Activated naive CD4-positive, alpha-beta T cell treated with anti-CD3 and anti-CD28 coated beads, Interleukin-2, amount 50 U/mL, for 24 hours (primary cell): Measurements from ENCODE around the gene ACSM5.
"Not testable (repeated sequence)": the region's sequence is repeated elsewhere in the genome, so short reads cannot be mapped to it uniquely, and the experiment has no call there.

Experiments used
- H3K27ac Mint-ChIP-seq: one replicate; pipeline ENCODE4 v1.8.0; 2021; ENCODE audit warnings: mild to moderate bottlenecking, mixed read lengths
- H3K27me3 Mint-ChIP-seq: one replicate; pipeline ENCODE4 v1.8.0; 2021; ENCODE audit warnings: mixed read lengths
- H3K36me3 Mint-ChIP-seq: one replicate; pipeline ENCODE4 v1.8.0; 2021; ENCODE audit warnings: mixed read lengths
- H3K4me1 Mint-ChIP-seq: one replicate; pipeline ENCODE4 v1.8.0; 2021; ENCODE audit warnings: mixed read lengths
- H3K4me3 Mint-ChIP-seq: one replicate; pipeline ENCODE4 v1.8.0; 2021; ENCODE audit warnings: mild to moderate bottlenecking, mixed read lengths
- H3K9me3 Mint-ChIP-seq: one replicate; pipeline ENCODE4 v1.8.0; 2021; ENCODE audit warnings: mixed read lengths

ACSM5 gene

DNA sequence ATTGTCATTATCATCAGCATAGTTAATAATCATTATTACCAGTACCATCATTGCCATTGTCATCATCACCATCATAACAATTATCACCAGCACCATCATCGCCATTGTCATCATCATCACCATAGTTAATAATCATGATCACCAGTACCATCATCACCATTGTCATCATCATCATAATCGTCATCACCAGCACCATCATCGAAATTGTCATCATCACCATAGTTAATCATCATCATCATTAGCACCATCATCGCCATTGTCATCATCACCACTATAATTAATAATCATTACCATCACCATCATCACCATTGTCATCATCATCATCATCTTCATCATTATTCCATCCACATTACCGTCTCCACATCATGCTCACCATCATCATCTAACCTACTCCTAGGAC lies 18.3 kb upstream of the ACSM5 start:
- Mint-ChIP-seq H3K9me3 (no peaks in the 10 kb centered on the region), H3K27ac (no peak overlapping the region), H3K36me3 (no peaks in the 10 kb centered on the region), H3K27me3 (peaks cover 11% of the 10 kb centered on the region), H3K4me1 (no peaks in the 10 kb centered on the region), H3K4me3 (no peak overlapping the region)

- Mint-ChIP-seq H3K4me3 (no peak overlapping the region), H3K36me3 (no peaks in the 10 kb centered on the region)
Measured at GRCh38 chr16:20393801-20394577, 15.3 kb upstream of the ACSM5 start.

GRCh38 chr16:20395946-20396345 lies 13.4 kb upstream of the ACSM5 start:
- Mint-ChIP-seq H3K9me3 (no peaks in the 10 kb centered on the region), H3K27me3 (no peaks in the 10 kb centered on the region), H3K4me3 (no peak overlapping the region), H3K27ac (no peak overlapping the region), H3K36me3 (no peaks in the 10 kb centered on the region), H3K4me1 (no peaks in the 10 kb centered on the region)

More at GRCh38 chr16:20393801-20394577, 15.3 kb upstream of the ACSM5 start:
- Mint-ChIP-seq H3K4me1 (no peaks in the 10 kb centered on the region), H3K9me3 (no peaks in the 10 kb centered on the region), H3K27ac (no peak overlapping the region), H3K27me3 (no peaks in the 10 kb centered on the region)

DNA sequence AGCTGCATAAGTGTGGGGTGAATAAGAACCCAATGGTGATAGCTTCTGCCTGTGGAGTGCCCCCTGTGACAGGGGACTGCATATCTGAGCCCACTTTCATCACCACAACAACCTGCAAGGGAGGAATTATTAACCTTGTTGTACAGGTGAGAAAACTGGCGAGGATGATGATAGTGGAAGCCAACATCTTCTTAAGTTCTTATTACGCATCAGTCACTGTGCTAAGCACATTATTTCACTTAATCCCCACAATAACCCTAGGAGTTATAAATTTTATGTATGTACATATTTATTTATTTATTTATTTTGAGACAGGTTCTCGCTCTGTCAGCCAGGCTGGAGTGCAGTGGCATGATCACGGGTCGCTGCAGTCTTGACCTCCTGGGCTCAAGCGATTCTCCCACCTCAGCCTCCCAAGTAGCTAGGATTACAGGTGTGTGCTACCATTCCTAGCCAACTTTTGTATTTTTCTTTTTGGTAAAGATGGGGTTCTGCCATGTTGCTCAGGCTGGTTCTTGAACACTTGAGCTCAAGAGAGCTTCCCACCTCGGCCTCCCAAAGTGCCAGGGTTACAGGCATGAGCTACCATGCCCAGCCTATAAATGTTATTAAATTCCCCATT lies 12.4 kb upstream of the ACSM5 start:
- H3K27ac Mint-ChIP-seq = no peak overlapping the region
- no peaks in the 10 kb centered on the region for H3K36me3 Mint-ChIP-seq
- no peaks in the 10 kb centered on the region for H3K27me3 Mint-ChIP-seq
- no peaks in the 10 kb centered on the region for H3K4me1 Mint-ChIP-seq
- H3K9me3 Mint-ChIP-seq = no peaks in the 10 kb centered on the region
- no peak overlapping the region for H3K4me3 Mint-ChIP-seq

- H3K4me1 Mint-ChIP-seq = no peaks in the 10 kb centered on the region
- no peaks in the 10 kb centered on the region for H3K9me3 Mint-ChIP-seq
- no peak overlapping the region for H3K4me3 Mint-ChIP-seq
- no peaks in the 10 kb centered on the region for H3K27me3 Mint-ChIP-seq
- H3K36me3 Mint-ChIP-seq = no peaks in the 10 kb centered on the region
- no peak overlapping the region for H3K27ac Mint-ChIP-seq
Measured at GRCh38 chr16:20397468-20398074, 11.8 kb upstream of the ACSM5 start.

DNA sequence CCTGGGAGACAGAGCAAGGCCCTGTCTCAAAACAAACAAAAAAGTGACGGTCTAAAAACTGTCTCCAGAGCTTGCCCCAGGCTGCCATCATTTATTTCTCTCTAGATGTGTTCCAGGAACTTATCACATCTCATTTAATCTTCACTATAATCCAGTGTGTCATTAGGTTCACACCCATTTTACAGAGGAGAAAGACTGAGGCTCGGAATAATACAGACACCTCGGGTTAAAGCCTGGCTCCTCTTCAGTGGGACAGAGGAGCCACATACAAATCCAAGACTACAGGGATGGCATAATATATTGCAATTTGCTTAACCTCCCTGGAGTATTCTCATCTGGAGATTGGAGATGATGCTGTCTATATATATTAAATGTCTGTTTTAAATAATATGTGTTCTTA lies 10.7 kb upstream of the ACSM5 start:
- no peaks in the 10 kb centered on the region for H3K9me3 Mint-ChIP-seq
- H3K4me1 Mint-ChIP-seq = no peaks in the 10 kb centered on the region
- H3K4me3 Mint-ChIP-seq = no peak overlapping the region
- H3K27me3 Mint-ChIP-seq = no peaks in the 10 kb centered on the region
- H3K27ac Mint-ChIP-seq = no peak overlapping the region
- H3K36me3 Mint-ChIP-seq = no peaks in the 10 kb centered on the region

GRCh38 chr16:20399185-20399584 lies 10.1 kb upstream of the ACSM5 start:
- Mint-ChIP-seq H3K9me3 (no peaks in the 10 kb centered on the region), H3K36me3 (no peaks in the 10 kb centered on the region), H3K27ac (no peak overlapping the region), H3K4me3 (no peak overlapping the region), H3K27me3 (no peaks in the 10 kb centered on the region), H3K4me1 (no peaks in the 10 kb centered on the region)

DNA sequence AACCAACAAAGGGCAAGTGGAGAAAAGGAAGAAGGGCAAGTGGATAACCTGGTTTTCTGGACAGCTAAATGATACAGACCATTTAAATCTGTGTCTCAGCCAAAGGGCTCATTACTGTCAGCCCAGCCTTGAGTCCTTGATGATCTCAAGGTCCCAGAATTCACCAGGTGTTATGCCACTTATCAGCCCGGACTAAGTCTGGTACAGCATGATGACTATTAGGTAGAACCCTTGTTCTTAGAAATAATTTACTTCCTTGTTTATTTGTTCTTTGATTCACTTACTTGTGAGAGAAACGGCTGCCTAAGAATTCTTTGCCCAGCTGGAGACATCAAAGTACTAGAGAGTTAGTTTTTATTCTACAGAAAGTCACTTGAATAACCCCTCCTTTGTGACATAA lies 8.3 kb upstream of the ACSM5 start:
- H3K9me3 Mint-ChIP-seq = no peaks in the 10 kb centered on the region
- H3K4me1 Mint-ChIP-seq = no peaks in the 10 kb centered on the region
- no peak overlapping the region for H3K4me3 Mint-ChIP-seq
- H3K27me3 Mint-ChIP-seq = no peaks in the 10 kb centered on the region
- H3K27ac Mint-ChIP-seq = no peak overlapping the region
- H3K36me3 Mint-ChIP-seq = no peaks in the 10 kb centered on the region

DNA sequence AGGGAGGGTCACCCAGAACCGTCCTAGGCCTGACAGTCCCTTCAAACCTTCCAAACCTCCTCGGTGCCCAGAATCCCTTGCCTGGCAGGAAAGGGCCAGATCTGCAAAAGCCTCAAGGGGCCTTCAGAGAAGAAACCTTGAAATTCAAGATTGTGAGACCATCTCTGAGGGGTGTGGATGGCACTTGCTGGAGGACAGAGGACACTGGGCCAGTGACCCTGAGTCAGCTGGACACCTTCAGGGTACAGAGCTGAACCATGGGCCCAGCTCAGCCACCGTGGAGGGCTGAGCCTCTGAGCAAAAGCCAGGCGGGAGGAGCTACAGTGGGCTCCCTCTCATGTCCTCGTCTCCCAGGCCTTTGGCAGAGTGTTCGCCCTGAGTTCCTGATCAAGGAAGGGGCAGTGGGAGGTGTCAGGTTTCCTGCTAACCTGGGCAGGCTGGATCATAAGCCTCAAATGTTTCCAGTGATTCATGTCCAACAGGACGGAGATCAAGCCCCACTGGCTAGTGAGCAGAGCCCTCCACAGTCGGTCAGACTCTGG lies 7.8 kb upstream of the ACSM5 start:
- Mint-ChIP-seq H3K36me3 (no peaks in the 10 kb centered on the region), H3K27ac (no peak overlapping the region), H3K4me1 (no peaks in the 10 kb centered on the region), H3K27me3 (no peaks in the 10 kb centered on the region), H3K4me3 (no peak overlapping the region), H3K9me3 (no peaks in the 10 kb centered on the region)

DNA sequence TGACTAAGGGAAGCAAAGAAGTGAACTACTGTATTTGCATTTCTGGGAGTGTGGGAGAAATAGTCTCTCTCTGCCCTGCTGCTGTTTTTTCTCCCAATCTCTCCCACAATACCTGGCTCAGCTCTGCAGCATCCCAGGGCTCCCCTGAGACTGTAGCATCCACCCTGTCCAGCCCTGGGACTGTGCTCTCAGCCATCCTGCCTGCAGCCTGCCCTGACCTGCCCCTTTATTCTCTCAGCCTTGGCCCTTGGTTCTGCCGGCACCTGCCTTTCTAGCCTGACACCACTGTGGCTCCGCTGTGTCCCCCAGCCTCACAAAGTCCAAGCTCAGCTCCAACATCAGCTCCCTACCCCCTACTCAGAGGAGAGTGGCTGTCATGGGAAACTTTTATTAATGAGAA lies 6.7 kb upstream of the ACSM5 start:
- H3K4me1 Mint-ChIP-seq = no peaks in the 10 kb centered on the region
- H3K27me3 Mint-ChIP-seq = no peaks in the 10 kb centered on the region
- no peaks in the 10 kb centered on the region for H3K9me3 Mint-ChIP-seq

GRCh38 chr16:20404637-20405036 lies 4.7 kb upstream of the ACSM5 start, which contains the start of gene PDILT:
Gene PDILT (minus strand): TSS chr16:20404737. CDS start chr16:20399300, 5,437 bp downstream.
- Mint-ChIP-seq H3K27ac (no peak within 1 kb of the TSS), H3K4me3 (no peak within 1 kb of the TSS), H3K4me1 (no peaks in the 10 kb centered on the region), H3K27me3 (no peaks in the 10 kb centered on the region), H3K36me3 (no peaks in the 10 kb centered on the region), H3K9me3 (no peaks in the 10 kb centered on the region)

More for the DNA sequence above, 6.7 kb upstream of the ACSM5 start:
- Mint-ChIP-seq H3K27ac (no peak overlapping the region), H3K4me3 (no peak overlapping the region), H3K36me3 (no peaks in the 10 kb centered on the region)

- Mint-ChIP-seq H3K36me3 (no peaks in the 10 kb centered on the region), H3K9me3 (no peaks in the 10 kb centered on the region), H3K27ac (no peak overlapping the region), H3K4me1 (no peaks in the 10 kb centered on the region), H3K4me3 (no peak overlapping the region), H3K27me3 (peaks cover 9% of the 10 kb centered on the region)
Measured at GRCh38 chr16:20410121-20410723, 888 bp downstream of the ACSM5 start.

DNA sequence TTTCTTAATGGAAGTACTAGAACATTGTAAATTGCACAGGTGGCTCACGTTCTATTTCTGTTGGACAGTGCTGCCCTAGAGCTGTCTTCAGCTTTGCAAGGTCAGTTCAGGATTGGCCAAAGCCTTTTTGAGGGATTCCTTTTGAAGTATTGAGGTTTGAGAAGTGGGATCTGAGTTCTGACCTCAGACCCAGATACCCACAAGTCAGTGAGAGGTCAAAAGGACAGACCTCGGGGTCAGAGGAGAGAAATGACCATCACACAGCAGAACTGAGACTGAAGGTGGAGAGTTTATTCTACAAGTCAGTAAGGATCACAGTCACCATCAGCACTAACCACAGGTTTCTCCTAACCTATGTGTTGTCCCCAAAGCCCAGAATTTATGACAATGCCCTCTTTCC lies 1.7 kb downstream of the ACSM5 start:
- no peaks in the 10 kb centered on the region for H3K36me3 Mint-ChIP-seq

DNA sequence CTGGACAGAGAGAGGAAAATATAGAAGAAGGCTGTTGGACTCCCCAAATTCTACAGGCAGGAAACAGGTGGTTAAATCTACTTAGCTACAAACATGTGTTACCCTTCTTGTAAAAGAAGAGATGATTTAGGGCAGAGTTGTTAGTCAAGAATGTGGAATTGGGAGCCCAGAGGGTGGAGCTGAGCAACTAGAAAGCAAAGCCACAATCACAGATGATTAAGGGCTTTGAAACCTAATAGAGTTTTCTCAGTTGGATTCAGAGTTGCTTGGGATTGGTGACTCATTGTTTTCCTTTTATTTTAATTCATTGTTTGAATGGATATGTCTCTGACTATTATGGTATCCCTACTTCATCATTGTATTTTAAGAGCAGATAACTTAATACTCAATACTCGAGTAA lies 6.2 kb downstream of the ACSM5 start:
- Mint-ChIP-seq H3K4me1 (no peaks in the 10 kb centered on the region), H3K9me3 (no peaks in the 10 kb centered on the region), H3K4me3 (no peak overlapping the region), H3K27me3 (peaks cover 10% of the 10 kb centered on the region), H3K27ac (no peak overlapping the region), H3K36me3 (no peaks in the 10 kb centered on the region)

More for the DNA sequence above, 1.7 kb downstream of the ACSM5 start:
- Mint-ChIP-seq H3K4me1 (no peaks in the 10 kb centered on the region), H3K27me3 (peaks cover 9% of the 10 kb centered on the region), H3K27ac (no peak overlapping the region), H3K4me3 (no peak overlapping the region), H3K9me3 (no peaks in the 10 kb centered on the region)

- H3K4me1 Mint-ChIP-seq, H3K36me3 Mint-ChIP-seq, H3K4me3 Mint-ChIP-seq, H3K27ac Mint-ChIP-seq, H3K9me3 Mint-ChIP-seq, H3K27me3 Mint-ChIP-seq: not testable (repeated sequence)
Measured at GRCh38 chr16:20419093-20419492, 9.8 kb downstream of the ACSM5 start.

GRCh38 chr16:20421748-20422147 lies 12.4 kb downstream of the ACSM5 start:
- not testable (repeated sequence) for H3K4me3 Mint-ChIP-seq, H3K27ac Mint-ChIP-seq, H3K36me3 Mint-ChIP-seq, H3K4me1 Mint-ChIP-seq, H3K9me3 Mint-ChIP-seq, H3K27me3 Mint-ChIP-seq
